Dedifferentiated amniotic fluid mesenchymal stem cell (primary cell): ENCODE data around the gene ABCA13.

Source experiments
- DNase-seq: peaks from one replicate; pipeline ENCODE4 v3.0.0-alpha.2; 2016; ENCODE audit errors: extremely low spot score

ABCA13 gene

DNA sequence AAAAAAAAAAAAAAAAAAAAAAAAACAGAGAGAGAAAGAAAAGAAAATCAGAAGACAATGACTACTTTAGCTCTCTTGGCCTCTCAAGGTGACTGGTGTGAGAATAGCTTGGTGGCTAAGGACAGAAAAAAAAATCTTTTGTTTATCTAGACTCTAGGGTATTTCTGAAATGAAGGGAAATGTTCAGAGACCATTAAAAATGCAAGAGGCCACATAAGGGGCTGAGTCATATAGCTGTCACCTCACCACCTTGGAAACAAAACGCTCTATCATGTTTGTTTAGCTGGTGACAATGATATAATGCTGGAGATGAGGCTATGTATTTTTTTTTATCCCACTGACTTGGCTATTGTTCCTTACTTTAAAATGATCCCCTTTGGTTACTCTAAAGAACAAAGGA, 466.1 kb downstream of the ABCA13 start:
- no peak for DNase-seq

DNA sequence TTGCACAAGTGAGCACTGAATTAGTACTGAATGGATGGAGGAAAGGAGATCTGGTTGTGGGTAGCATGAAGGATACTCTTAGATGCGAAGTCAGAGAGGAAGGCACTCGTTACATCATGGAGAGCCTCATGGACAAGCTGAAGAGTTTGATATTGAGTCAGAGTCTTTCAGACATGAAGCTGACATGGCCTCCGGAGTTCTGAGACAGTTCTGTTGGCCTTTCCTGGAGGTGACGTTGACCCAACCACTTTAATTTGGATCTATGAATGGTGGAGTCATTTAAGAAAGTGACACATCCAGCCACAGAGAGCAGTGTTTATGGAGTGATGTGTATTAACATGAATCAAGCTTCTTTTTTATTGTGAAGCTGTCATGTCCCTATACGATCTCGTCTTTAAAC, 466.8 kb downstream of the ABCA13 start:
- no peak for DNase-seq

- DNase-seq, result no peak
These were observed 472.3 kb downstream of the ABCA13 start for GRCh38 chr7:48643431-48644013.

DNA sequence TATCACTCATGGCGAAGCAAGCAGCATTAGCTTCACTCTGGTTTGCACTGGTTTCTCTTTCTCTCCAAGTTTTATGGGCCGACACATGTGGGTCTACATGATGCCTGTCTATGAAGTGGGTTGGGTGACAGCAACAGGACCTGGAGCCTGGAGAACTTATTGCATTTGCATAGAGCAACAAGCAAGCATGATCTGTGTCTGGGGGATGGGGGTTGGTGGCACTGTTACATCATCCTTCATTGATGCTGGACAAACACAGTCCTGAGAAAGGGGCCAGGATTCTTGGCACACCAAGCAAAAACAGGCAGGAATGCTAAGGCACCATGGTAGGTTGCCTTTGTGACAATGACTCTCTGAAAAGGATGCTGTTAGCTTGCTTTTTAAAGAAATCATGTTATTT, 486.9 kb downstream of the ABCA13 start:
- DNase-seq, result no peak

- DNase-seq, result no peak
These were observed 489.1 kb downstream of the ABCA13 start for GRCh38 chr7:48660306-48660870.

GRCh38 chr7:48664241-48664640, 493.0 kb downstream of the ABCA13 start:
- no peak for DNase-seq

DNA sequence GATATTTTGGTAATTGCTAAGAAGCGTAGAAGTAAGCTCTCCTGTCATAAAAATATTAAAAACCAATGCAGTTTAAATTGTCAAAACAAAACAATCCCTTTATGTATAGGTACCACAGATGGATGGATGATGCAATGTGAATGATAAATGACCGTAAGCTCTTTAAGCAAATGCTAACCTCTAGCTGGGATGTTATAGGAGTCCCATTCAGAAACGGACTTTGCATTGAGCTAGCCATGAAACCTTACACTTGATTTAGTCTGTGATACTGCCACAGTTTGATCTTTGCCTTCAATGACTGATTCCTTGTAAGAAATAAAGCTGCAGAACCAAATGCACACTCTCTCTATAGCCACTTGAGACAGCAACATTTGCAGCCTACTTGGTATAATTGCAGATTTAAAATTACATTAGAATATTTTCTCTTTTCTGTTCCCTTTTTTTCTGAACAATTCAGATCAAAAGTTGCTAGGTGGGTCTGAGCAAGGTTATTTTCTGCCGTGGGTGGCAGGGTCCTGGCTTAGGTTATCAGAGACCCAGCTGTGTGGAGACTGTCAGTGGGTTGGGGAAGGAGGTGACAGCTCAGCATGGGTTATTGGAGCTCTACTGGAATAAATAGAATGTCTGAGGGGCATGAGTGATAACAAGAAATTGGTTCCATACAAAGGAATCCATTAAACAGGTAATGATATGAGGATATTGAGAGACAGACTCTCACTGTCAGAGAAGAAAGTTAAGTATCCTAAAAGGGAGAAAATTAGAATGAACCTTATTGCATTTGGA, 494.3 kb downstream of the ABCA13 start:
- DNase-seq, result no peak

- no peak for DNase-seq
These were observed 496.1 kb downstream of the ABCA13 start for GRCh38 chr7:48667407-48667806.

DNA sequence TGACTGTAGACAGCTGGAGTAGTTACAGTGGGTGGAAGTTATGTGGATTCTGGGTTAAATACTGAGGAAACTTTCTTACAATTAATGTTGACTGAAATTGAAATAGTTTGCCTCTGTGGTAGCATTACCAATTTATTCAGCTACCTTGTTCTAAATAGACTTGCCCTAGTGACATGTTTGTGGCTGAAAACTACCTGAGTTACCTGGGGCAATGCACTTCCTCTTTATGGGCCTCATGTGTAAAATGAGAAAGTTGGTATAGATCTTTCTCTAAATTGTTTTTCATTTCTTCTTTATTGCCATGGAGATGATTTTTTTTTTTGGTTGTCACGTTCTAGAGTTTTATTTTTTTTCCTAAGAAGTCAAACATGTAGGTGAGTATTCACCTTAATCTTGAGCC, 500.4 kb downstream of the ABCA13 start:
- no peak for DNase-seq

GRCh38 chr7:48681006-48681405, 509.7 kb downstream of the ABCA13 start:
- no peak for DNase-seq

DNA sequence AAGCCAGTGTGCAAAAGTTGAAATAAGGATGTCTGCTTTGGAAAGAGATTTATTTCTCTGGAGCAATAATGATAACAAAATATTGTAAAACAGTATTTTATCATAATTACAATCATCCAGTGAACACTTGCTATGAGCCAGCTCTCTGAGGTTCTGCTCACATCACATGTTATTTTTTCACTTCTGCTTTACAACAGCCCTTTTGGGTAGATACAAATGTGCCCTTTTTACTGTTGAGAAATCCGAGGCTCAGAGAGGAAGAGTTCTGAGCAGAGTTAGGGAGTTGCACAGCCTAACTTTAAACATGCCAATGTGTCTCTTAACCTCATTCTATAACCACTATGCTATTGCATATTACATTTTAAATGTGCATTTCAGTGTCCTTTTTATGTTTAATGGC, 520.5 kb downstream of the ABCA13 start:
- no peak for DNase-seq
